ENCODE data around the gene LACC1. TPM values are rescaled to one million over a fixed set of nuclear protein-coding genes. Genes with fewer than 3 reads are reported as not detected.
A peak's percentile ranks its signal among the peaks of the same experiment; 100 is the strongest.

LACC1 gene
- total and polyA plus RNA-seq, 12 donors: 3.1 to 21.6 (median 11.2) TPM

DNA sequence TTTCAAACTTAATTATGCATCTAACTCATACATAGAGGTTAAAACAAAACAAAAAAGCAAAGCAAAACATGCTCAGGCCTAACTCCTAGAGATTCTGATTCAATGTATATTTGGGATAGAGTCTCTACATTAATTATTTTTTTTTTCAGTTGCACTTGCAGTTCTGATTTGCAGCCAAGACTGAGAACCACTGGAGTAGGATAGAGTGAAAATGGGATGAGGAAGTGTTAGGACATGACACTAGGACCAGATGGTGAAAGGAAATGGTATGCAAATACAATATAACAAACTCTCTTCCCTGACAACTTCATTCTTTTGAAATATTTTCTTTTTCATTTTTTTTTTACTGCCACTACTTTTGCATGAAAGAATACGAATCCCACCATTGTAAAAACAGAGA, 1.9 kb upstream of the LACC1 start:
- peak overlapping the region in 1 of 5 donors; percentile 96 for H3K27ac ChIP-seq
- no peak overlapping the region for H3K4me3 ChIP-seq
- H3K36me3 ChIP-seq (replicated peaks in 1 of 2): no peaks in the 10 kb centered on the region
- no peak for DNase-seq
- peaks cover 11 to 30% of the 10 kb centered on the region in 2 donors for H3K4me1 ChIP-seq (replicated peaks in 1 of 2)
- TF ChIP-seq CTCF (IDR thresholded peaks at IDR 0.05) (no peak), POLR2A (IDR thresholded peaks at IDR 0.05) (no peak)
- no peaks in the 10 kb centered on the region for H3K9me3 ChIP-seq (replicated peaks in 1 of 3)
- intact Hi-C loops (cut with DNase I): no loop called here
- 83 to 88% (median 87%) methylated on average over 1 of the region's 1 CpG for WGBS, 4 donors
- H3K27me3 ChIP-seq: no peaks in the 10 kb centered on the region

- Histone ChIP-seq H3K4me1 (replicated peaks in 1 of 2) (peaks cover 11 to 30% of the 10 kb centered on the region in 2 donors), H3K27me3 (no peaks in the 10 kb centered on the region), H3K36me3 (replicated peaks in 1 of 2) (no peaks in the 10 kb centered on the region), H3K27ac (peak within 1 kb of the TSS; percentile 93 to 99 (median 97)), H3K4me3 (peak within 1 kb of the TSS; percentile 1 to 96 (median 76)), H3K9me3 (replicated peaks in 1 of 3) (no peaks in the 10 kb centered on the region)
- DNase-seq: peak; percentile 83 to 92 (median 89)
- 0 to 1% (median 0%) methylated on average over 6 to 78 of the region's 78 CpGs for WGBS, 4 donors
- TF ChIP-seq CTCF (IDR thresholded peaks at IDR 0.05) (peak in 1 of 6 experiments; percentile 12), POLR2A (IDR thresholded peaks at IDR 0.05) (peak; percentile 90 to 96)
- intact Hi-C loops (cut with DNase I): no loop called here
These were observed 581 bp upstream of the LACC1 start, which contains the start of gene CCDC122 for GRCh38 chr13:43878892-43879754. Gene CCDC122 (minus strand): TSS chr13:43879740. CDS start chr13:43869376, 10,364 bp downstream.

DNA sequence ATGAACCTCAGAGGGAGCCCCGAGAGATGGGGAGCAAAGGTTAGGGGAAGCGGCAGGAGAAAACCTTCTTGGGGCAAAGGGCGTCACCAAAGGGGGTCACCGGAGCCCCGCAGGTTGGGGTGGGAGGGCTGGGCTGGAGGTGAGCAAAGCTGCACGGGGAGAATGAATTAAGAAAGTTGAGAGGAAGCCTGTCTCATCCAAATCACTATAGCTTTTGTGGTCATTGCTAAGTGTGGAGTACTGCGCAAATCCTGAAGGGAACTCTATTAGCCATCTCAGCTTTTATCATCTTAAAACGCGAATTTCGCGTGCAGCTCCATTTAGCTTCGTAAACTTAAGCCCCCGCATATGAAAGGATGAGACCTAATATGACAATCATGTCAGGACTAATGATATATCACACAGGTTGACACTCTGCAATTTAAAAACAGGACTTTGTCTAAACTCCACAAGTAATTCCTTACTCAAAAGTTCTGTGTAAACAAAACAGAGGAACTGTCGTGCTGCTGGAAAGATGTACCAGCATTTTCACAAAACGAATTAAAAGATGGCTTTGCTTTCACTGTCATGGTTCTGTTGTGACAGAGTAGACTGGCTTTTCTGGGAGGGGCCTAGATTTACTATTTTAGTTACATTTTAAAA, 631 bp downstream of the LACC1 start:
- no peaks in the 10 kb centered on the region for H3K27me3 ChIP-seq
- H3K4me3 ChIP-seq: peak overlapping the region in 2 of 4 donors; percentile 57 to 96
- 27 to 41% (median 39%) methylated on average over 15 of the region's 15 CpGs for WGBS, 4 donors

More for the DNA sequence above, 631 bp downstream of the LACC1 start:
- intact Hi-C loops (cut with DNase I): no loop called here
- Histone ChIP-seq H3K36me3 (replicated peaks in 1 of 2) (no peaks in the 10 kb centered on the region), H3K4me1 (replicated peaks in 1 of 2) (peaks cover 11 to 23% of the 10 kb centered on the region in 2 donors), H3K27ac (peak overlapping the region in 4 of 5 donors; percentile 93 to 99 (median 97)), H3K9me3 (replicated peaks in 1 of 3) (no peaks in the 10 kb centered on the region)
- no peak for DNase-seq
- no peak for TF ChIP-seq POLR2A (IDR thresholded peaks at IDR 0.05)
- peak in 3 of 6 experiments; percentile 8 to 21 (median 17) for TF ChIP-seq CTCF (IDR thresholded peaks at IDR 0.05)
